ENCODE results near the gene GAL3ST2.
A peak's percentile ranks its signal among the peaks of the same experiment; 100 is the strongest.
"Not testable (repeated sequence)": the region's sequence is repeated elsewhere in the genome, so short reads cannot be mapped to it uniquely, and the experiment has no call there.

Gene GAL3ST2

GRCh38 chr2:241795021-241795999 lies 18.7 kb downstream of the GAL3ST2 start:
- DNase-seq (ENCODE audit: low read depth), result no peak

GRCh38 chr2:241796209-241796608 lies 19.6 kb downstream of the GAL3ST2 start:
- DNase-seq (ENCODE audit: low read depth), result no peak

GRCh38 chr2:241796610-241797138 lies 20.1 kb downstream of the GAL3ST2 start:
- DNase-seq (ENCODE audit: low read depth), result no peak

GRCh38 chr2:241797441-241798080 lies 20.9 kb downstream of the GAL3ST2 start:
- no peak for DNase-seq (ENCODE audit: low read depth)

- DNase-seq (ENCODE audit: low read depth), result no peak
Measured at GRCh38 chr2:241798081-241798630, 21.5 kb downstream of the GAL3ST2 start.

- DNase-seq (ENCODE audit: low read depth), result no peak
Measured at GRCh38 chr2:241798631-241799521, 22.3 kb downstream of the GAL3ST2 start.

GRCh38 chr2:241799522-241800197 lies 23.0 kb downstream of the GAL3ST2 start:
- DNase-seq (ENCODE audit: low read depth), result no peak

- not testable (repeated sequence) for DNase-seq (ENCODE audit: low read depth)
Measured at GRCh38 chr2:241800198-241800903, 23.7 kb downstream of the GAL3ST2 start.

- no peak for DNase-seq (ENCODE audit: low read depth)
Measured at GRCh38 chr2:241801611-241802420, 25.2 kb downstream of the GAL3ST2 start.

- no peak for DNase-seq (ENCODE audit: low read depth)
Measured at GRCh38 chr2:241802421-241803318, 26.0 kb downstream of the GAL3ST2 start.

GRCh38 chr2:241803387-241804325 lies 27.0 kb downstream of the GAL3ST2 start:
- peak; percentile 44 for DNase-seq (ENCODE audit: low read depth)

GRCh38 chr2:241804326-241805229 lies 28.0 kb downstream of the GAL3ST2 start:
- DNase-seq (ENCODE audit: low read depth), result peak; percentile 75

GRCh38 chr2:241806217-241806616 lies 29.6 kb downstream of the GAL3ST2 start:
- DNase-seq (ENCODE audit: low read depth), result not testable (repeated sequence)

- DNase-seq (ENCODE audit: low read depth), result no peak
Measured at GRCh38 chr2:241808051-241808720, 31.6 kb downstream of the GAL3ST2 start.

GRCh38 chr2:241808721-241809382 lies 32.2 kb downstream of the GAL3ST2 start, which contains the start of gene NEU4:
Gene NEU4, plus strand, starts transcription at chr2:241809193. Its CDS starts 5,292 bp downstream, at chr2:241814485.
- no peak for DNase-seq (ENCODE audit: low read depth)

All from CMK (cell line).